ENCODE measurements around the gene DDIT3. TPM values are rescaled to one million over a fixed set of nuclear protein-coding genes. Genes with fewer than 3 reads are reported as not detected.

The DDIT3 gene
- total RNA-seq, 2 experiments from 2014 or later, result 28.0 TPM

DNA sequence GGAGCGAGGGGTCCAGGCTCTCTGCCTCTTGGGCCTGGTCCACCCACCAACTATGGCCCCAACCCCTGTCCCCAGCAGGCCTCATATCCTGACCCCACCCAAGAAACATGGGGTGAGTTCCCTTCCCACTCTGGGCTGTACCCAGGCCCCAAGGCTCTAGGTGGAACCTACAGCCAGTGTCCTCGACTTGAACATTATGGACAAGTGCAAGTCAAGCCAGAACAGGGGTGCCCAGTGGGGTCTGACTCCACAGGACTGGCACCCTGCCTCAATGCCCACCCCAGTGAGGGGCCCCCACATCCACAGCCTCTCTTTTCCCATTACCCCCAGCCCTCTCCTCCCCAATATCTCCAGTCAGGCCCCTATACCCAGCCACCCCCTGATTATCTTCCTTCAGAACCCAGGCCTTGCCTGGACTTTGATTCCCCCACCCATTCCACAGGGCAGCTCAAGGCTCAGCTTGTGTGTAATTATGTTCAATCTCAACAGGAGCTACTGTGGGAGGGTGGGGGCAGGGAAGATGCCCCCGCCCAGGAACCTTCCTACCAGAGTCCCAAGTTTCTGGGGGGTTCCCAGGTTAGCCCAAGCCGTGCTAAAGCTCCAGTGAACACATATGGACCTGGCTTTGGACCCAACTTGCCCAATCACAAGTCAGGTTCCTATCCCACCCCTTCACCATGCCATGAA, 49.2 kb downstream of the DDIT3 start:
- TF ChIP-seq, protein P1, sequence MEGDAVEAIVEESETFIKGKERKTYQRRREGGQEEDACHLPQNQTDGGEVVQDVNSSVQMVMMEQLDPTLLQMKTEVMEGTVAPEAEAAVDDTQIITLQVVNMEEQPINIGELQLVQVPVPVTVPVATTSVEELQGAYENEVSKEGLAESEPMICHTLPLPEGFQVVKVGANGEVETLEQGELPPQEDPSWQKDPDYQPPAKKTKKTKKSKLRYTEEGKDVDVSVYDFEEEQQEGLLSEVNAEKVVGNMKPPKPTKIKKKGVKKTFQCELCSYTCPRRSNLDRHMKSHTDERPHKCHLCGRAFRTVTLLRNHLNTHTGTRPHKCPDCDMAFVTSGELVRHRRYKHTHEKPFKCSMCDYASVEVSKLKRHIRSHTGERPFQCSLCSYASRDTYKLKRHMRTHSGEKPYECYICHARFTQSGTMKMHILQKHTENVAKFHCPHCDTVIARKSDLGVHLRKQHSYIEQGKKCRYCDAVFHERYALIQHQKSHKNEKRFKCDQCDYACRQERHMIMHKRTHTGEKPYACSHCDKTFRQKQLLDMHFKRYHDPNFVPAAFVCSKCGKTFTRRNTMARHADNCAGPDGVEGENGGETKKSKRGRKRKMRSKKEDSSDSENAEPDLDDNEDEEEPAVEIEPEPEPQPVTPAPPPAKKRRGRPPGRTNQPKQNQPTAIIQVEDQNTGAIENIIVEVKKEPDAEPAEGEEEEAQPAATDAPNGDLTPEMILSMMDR (IDR thresholded peaks at IDR 0.05), result no peak
- Mint-ChIP-seq H3K9me3 (no peaks in the 10 kb centered on the region), H3K27me3 (no peaks in the 10 kb centered on the region), H3K4me1 (ENCODE audit: low read depth) (peaks cover 27% of the 10 kb centered on the region), H3K36me3 (ENCODE audit: low read depth) (peaks cover 47% of the 10 kb centered on the region), H3K4me3 (no peak overlapping the region), H3K27ac (no peak overlapping the region)
- no peak for ATAC-seq
- intact Hi-C loops (cut with micrococcal nuclease), result no loop called here
- no peak for DNase-seq
- POLR2A ChIA-PET, result interaction anchor here (1.0 to 1.6 kb wide), 5 partner anchors 9 to 48 kb away, joined by 3 to 8 read pairs (median 4); no protein-coding TSS in a partner anchor
- CTCF ChIA-PET, result interaction anchor here (1.0 to 1.9 kb wide), 4 partner anchors 9 to 232 kb away, joined by 3 to 11 read pairs (median 4); partner anchors contain the start of gene INHBE

DNA sequence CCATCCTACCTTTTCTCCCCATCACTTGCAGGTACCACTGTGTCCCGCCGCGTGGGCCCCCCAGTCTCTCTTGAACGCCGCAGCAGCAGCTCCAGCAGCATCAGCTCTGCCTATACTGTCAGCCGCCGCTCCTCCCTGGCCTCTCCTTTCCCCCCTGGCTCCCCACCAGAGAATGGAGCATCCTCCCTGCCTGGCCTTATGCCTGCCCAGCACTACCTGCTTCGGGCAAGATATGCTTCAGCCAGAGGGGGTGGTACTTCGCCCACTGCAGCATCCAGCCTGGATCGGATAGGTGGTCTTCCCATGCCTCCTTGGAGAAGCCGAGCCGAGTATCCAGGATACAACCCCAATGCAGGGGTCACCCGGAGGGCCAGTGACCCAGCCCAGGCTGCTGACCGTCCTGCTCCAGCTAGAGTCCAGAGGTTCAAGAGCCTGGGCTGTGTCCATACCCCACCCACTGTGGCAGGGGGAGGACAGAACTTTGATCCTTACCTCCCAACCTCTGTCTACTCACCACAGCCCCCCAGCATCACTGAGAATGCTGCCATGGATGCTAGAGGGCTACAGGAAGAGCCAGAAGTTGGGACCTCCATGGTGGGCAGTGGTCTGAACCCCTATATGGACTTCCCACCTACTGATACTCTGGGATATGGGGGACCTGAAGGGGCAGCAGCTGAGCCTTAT, 49.9 kb downstream of the DDIT3 start:
- peaks cover 42% of the 10 kb centered on the region for H3K36me3 Mint-ChIP-seq (ENCODE audit: low read depth)
- H3K27me3 Mint-ChIP-seq, result no peaks in the 10 kb centered on the region
- no peak overlapping the region for H3K4me3 Mint-ChIP-seq
- intact Hi-C loops (cut with micrococcal nuclease), result no loop called here
- TF ChIP-seq, protein P1 (IDR thresholded peaks at IDR 0.05), result no peak
- DNase-seq, result no peak
- H3K27ac Mint-ChIP-seq, result no peak overlapping the region
- ChIA-PET POLR2A (interaction anchor here (0.6 to 1.5 kb wide), 3 partner anchors 10 to 48 kb away, joined by 3 to 4 read pairs (median 3); no protein-coding TSS in a partner anchor), CTCF (interaction anchor here (1.3 to 2.2 kb wide), 4 partner anchors 8 to 231 kb away, joined by 3 to 11 read pairs (median 6); partner anchors contain the start of gene GLI1)
- H3K4me1 Mint-ChIP-seq (ENCODE audit: low read depth), result peaks cover 27% of the 10 kb centered on the region
- no peaks in the 10 kb centered on the region for H3K9me3 Mint-ChIP-seq
- no peak for ATAC-seq

DNA sequence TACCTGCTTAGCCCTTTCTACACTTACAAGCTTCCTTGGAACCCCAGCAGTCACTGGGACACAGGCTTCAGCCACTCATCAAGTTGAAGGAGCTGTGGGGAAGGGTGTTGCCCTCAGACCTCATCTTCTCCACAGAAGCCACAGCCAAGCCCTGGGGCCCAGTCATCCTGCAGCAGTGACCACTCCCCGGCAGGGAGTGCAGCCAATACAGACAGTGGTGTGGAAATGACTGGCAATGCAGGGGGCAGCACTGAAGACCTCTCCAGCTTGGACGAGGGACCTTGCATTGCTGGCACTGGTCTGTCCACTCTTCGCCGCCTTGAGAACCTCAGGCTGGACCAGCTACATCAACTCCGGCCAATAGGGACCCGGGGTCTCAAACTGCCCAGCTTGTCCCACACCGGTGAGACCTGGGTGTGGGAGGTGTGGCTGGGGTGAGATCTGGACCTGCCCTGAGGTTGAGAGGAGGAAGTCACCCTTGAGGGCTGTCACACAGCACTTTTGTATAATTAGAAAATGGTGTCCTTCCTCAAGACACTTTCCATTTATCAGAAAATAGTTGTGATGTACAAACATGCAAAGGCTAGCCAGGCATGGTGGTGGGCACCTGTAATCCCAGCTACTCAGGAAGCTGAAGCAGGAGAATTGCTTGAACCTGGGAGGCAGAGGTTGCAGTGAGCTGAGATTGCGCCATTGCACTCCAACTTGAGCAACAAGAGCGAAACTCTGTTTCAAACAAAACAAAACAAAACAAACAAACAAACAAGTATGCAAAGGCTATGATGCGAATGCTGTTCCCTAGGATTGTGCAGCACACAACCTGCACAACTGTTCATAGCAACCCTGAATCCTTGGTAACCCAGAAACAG, 50.8 kb downstream of the DDIT3 start:
- no peaks in the 10 kb centered on the region for H3K9me3 Mint-ChIP-seq
- TF ChIP-seq, protein P1 (IDR thresholded peaks at IDR 0.05), result no peak
- no peak overlapping the region for H3K27ac Mint-ChIP-seq
- intact Hi-C loops (cut with micrococcal nuclease), result no loop called here
- peaks cover 38% of the 10 kb centered on the region for H3K36me3 Mint-ChIP-seq (ENCODE audit: low read depth)
- no peak for DNase-seq
- H3K4me1 Mint-ChIP-seq (ENCODE audit: low read depth), result peaks cover 22% of the 10 kb centered on the region
- no peak for ATAC-seq
- POLR2A ChIA-PET, result interaction anchor here (0.6 to 1.5 kb wide), 4 partner anchors 9 to 11 kb away, joined by 3 to 4 read pairs (median 3); no protein-coding TSS in a partner anchor
- CTCF ChIA-PET, result interaction anchor here (0.5 to 2.2 kb wide), 4 partner anchors 11 to 204 kb away, joined by 3 to 7 read pairs (median 4); partner anchors contain the start of gene GLI1
- H3K4me3 Mint-ChIP-seq, result no peak overlapping the region
- no peaks in the 10 kb centered on the region for H3K27me3 Mint-ChIP-seq

DNA sequence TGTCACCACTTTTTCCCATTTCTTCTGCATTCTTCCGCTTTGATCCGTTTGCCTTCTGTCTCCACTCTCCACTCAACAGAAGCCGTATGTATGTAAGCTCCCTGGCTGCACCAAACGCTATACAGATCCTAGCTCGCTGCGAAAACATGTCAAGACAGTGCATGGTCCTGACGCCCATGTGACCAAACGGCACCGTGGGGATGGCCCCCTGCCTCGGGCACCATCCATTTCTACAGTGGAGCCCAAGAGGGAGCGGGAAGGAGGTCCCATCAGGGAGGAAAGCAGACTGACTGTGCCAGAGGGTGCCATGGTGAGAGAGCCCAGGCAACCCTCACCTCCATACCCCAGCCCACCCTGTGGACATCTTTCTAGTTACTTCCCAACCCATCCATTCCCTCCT, 52.4 kb downstream of the DDIT3 start:
- no peak overlapping the region for H3K27ac Mint-ChIP-seq
- DNase-seq, result no peak
- H3K27me3 Mint-ChIP-seq, result no peaks in the 10 kb centered on the region
- peaks cover 21% of the 10 kb centered on the region for H3K4me1 Mint-ChIP-seq (ENCODE audit: low read depth)
- no peaks in the 10 kb centered on the region for H3K9me3 Mint-ChIP-seq
- ChIA-PET CTCF (interaction anchor here (1.7 kb wide), 1 partner anchor 9 kb away, joined by 3 read pairs; no protein-coding TSS in a partner anchor), POLR2A (interaction anchor here (0.6 to 1.3 kb wide), 3 partner anchors 9 to 742 kb away, joined by 3 read pairs; no protein-coding TSS in a partner anchor)
- H3K4me3 Mint-ChIP-seq, result no peak overlapping the region
- intact Hi-C loops (cut with micrococcal nuclease), result no loop called here
- ATAC-seq, result no peak
- TF ChIP-seq, protein P1 (IDR thresholded peaks at IDR 0.05), result no peak
- H3K36me3 Mint-ChIP-seq (ENCODE audit: low read depth), result peaks cover 26% of the 10 kb centered on the region

All from activated CD8-positive, alpha-beta T cell treated with anti-CD3 and anti-CD28 coated beads for 36 hours (primary cell).